GM13976 (cell line): ENCODE results near the gene CNN1.
A peak's percentile ranks its signal among the peaks of the same experiment; 100 is the strongest.

Experiments used
- DNase-seq: peaks from one replicate; pipeline ENCODE4 v3.0.0; 2012; ENCODE audit warnings: low spot score
- in situ Hi-C: fragments of 300-500 bp; cut with MboI; formaldehyde crosslinking; loops from one replicate; pipeline ENCODE4 v1.12.0; 2022; ENCODE audit warnings: low sequenced_read_pairs, mixed read lengths, inconsistent platforms; ENCODE audit not compliant: unreplicated experiment
- TF ChIP-seq, protein P1 (sequence below): IDR thresholded peaks from 2 replicates; pipeline ENCODE4 v1.5.1; 2012; ENCODE audit warnings: borderline replicate concordance, mild to moderate bottlenecking; ENCODE audit not compliant: insufficient read depth; ENCODE audit errors: extremely low read depth, missing control alignments, control extremely low read depth

CNN1 gene

DNA sequence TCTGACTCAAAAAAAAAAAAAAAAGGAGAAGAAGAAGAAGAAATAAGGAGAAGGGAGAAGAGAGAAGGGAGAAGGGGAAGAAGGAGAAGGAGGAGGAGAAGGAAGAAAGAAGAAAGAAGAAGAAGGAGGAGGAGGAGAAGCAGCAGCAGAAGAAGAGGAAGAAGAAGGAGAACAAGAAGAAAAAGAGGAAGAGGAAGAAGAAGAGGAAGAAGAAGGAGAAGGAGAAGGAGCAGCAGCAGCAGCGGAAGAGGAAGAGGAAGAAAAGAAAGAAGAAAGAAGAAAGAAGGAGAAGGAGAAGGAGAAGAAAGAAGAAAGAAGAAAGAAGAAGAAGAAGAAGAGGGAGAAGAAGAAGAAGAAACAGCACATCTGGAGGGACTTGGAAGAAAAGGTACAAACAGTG lies 4.1 kb upstream of the CNN1 start:
- in situ Hi-C loops: no loop called here

GRCh38 chr19:11534948-11535347 lies 3.7 kb upstream of the CNN1 start:
- in situ Hi-C loops: no loop called here
- DNase-seq: no peak
- TF ChIP-seq, protein P1, sequence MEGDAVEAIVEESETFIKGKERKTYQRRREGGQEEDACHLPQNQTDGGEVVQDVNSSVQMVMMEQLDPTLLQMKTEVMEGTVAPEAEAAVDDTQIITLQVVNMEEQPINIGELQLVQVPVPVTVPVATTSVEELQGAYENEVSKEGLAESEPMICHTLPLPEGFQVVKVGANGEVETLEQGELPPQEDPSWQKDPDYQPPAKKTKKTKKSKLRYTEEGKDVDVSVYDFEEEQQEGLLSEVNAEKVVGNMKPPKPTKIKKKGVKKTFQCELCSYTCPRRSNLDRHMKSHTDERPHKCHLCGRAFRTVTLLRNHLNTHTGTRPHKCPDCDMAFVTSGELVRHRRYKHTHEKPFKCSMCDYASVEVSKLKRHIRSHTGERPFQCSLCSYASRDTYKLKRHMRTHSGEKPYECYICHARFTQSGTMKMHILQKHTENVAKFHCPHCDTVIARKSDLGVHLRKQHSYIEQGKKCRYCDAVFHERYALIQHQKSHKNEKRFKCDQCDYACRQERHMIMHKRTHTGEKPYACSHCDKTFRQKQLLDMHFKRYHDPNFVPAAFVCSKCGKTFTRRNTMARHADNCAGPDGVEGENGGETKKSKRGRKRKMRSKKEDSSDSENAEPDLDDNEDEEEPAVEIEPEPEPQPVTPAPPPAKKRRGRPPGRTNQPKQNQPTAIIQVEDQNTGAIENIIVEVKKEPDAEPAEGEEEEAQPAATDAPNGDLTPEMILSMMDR: no peak

More for the DNA sequence above, 4.1 kb upstream of the CNN1 start:
- DNase-seq: no peak
- TF ChIP-seq, protein P1: no peak

- in situ Hi-C loops: no loop called here
- peak; percentile 98 for DNase-seq
- TF ChIP-seq, protein P1: peak; percentile 93
Observed at GRCh38 chr19:11535792-11536595, 2.7 kb upstream of the CNN1 start.

DNA sequence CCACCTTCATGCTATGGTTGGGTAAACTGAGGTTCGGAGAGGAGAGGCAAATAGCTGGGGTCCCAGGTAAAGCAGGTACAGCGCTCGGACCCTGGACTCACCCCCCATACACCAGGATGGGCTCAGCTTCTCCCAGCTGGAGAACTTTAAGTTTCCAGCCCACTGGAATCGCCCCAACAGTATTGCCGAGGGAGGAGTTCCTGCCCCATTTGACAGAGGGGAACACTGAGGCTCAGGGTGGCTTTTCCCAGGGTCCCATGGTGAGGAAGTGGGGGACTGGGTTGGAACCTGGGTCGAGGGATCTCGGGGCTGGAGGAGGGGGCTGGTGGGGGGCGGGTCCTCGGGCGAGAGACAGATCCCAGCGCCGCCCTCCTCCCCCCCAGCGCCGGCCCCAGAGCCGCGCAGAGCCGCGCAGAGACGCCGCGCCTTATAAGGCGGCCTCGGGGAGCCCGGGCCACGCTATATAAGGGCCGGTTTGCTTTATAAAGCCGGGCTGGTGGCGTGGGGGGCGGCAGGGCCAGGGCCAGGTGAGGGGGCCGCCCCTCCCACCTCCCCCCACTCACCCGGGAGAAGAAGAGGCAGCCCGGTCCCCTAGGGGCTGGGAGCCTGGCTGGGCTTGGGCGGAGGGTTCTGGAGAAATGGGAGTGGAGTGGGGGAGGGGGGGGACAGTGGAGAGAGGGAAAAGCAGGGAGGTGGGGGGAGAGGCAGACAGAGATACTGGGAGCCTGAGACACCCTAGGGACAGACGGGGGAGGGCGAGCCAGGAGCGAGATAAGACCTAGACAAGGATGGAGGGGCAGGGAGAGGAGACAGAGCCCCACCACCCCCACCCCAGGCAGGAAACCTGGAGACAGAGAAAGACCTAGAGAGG lies 1.1 kb downstream of the CNN1 start:
- TF ChIP-seq, protein P1: no peak
- in situ Hi-C loops: no loop called here
- peak; percentile 64 for DNase-seq

- TF ChIP-seq, protein P1: no peak
- in situ Hi-C loops: no loop called here
- DNase-seq: no peak
Observed at GRCh38 chr19:11540645-11541044, 2.0 kb downstream of the CNN1 start.

DNA sequence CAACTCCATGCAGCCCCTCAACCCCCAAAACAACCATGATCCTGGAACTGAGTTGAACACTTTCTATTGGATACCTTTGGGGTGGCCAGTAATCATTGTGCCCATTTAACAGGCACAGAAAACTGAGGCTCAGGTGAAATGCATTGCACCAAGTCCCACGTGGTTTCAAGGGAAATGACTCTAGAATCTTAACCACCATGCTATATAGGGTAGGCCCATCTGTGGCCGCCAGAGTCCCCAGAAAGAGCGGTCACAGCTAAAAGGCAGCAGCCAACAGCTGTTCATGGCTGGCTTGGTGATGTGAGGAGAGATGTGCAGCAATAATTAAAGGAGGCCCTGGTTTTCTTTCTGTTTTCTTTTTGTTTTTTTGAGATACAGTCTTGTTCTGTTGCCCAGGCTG lies 2.6 kb downstream of the CNN1 start:
- in situ Hi-C loops: no loop called here
- TF ChIP-seq, protein P1: no peak
- DNase-seq: peak; percentile 48
